Stimulated activated CD4-positive, alpha-beta T cell treated with anti-CD3 and anti-CD28 coated beads, TNF-alpha, amount 100 ng/mL, for 48 hours (primary cell): Measurements from ENCODE around the gene LARGE2.

ENCODE experiments used
- DNase-seq, 3 donors: peaks; one replicate each; pipeline ENCODE4 v3.0.0-alpha.2; 2020; ENCODE audit warnings: low read depth in 3 of 3

Gene LARGE2

DNA sequence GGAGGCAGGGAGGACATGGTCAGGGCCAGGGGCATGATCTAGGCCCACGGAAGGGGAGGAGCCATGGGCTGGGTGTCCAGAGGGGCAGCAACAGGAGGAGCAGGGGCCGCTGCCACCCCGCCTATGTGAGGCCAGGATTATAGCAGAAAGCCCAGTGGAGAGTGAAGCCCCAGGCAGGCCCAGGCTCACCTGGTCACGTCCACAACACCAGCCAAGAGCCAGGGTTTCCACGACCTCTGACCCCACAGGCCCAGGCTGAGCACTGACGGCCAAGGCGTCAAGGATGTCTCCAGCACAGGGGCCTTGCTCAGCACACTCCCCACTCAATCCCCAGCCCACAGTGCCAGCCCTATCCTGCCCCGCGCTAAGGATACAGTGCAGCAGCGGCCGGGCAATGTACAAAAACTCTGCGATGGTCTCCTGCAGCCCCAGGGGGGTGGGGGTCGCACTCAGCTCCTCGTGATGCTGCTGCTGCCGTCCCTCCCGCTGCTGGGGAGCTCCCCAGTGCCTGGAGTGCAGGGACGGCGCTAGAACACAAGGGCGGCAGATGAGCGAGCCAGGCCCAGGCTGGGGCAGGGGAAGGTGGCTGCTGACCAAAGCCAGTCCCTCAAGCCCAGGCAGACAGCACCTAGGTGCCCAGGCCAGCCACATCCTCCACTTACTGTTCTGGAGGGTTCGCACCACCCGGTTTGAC is 8.4 kb upstream of the LARGE2 start:
- no peak for DNase-seq

DNA sequence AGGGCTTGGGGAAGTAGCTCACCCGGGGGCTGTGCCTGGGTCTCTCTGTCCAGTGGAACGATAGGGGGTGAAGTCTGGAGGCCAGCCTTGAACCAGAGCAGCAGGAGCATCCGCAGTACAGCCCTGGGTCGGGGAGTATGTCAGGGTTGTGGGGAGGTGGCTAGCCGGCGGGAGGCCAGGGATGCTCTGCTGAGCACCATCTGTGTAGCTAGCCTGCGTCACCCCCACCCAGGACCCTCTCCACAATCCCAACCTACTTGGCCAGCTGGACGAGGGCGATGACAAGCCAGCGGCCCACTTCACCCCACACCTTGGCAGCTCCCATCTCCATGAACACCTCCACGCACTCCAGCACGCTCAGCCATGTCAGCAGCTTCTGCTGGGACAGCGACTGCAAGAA is 7.0 kb upstream of the LARGE2 start:
- no peak for DNase-seq

DNA sequence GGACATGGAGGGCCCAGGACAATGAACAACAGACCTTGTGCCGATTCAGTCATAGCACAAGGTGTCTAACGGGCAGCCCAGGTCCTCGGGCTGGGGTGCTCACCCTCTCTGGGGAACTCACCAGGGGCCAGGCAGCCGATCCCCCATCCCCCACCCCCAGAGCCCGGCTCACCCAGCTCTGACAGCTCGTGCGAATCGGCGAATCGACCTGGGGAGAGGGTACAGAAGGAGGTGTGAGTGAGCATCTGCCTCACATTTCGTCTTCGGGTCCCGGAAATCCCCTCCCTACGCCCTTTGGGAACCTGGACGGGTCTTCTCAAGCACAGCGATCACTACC is 5.2 kb upstream of the LARGE2 start:
- no peak for DNase-seq

DNA sequence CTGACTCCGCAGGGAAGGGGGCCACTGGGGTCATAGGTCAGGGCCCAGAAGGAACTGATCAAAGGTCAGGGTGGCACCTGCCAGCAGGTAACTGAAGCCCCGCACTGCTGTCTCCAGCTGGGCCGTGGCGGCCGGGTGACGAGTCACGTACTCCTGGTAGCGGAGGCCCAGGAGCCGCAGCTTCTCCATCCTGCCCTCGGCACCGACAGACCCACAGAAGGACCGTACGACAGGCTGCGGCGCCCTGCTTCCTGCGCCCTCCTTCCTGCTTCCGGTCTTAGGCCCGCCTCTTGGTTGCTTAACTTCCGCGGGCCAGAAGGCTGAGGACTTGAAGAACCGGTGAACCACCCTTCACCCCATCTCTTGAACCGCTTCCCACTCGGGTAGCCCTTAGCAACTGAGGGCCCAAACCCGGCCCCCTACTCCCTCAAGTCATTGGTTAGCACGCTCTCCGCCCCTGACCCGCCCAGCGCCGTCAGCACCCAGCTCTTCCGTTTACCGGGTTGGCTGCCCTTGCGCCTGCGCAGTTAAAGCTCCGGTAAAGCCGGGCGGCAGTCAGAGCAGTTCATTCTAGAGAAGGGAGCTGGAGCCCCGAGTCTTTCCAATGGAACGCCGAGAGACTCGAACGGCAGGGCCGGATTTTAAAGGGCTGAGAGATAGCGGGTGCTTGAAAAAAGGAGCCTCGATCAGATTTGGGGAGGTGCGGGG is 4.7 kb upstream of the LARGE2 start, which contains the start of gene PEX16:
TSS of gene PEX16 (minus strand) at position 255 of the 708 bp plus-strand sequence. CDS start at position 189, 66 bp downstream.
- DNase-seq, result peak; percentile 82 to 94 (median 91)

GRCh38 chr11:45918331-45918941 is 4.0 kb upstream of the LARGE2 start:
- DNase-seq, result peak; percentile 18 to 61 (median 40)

DNA sequence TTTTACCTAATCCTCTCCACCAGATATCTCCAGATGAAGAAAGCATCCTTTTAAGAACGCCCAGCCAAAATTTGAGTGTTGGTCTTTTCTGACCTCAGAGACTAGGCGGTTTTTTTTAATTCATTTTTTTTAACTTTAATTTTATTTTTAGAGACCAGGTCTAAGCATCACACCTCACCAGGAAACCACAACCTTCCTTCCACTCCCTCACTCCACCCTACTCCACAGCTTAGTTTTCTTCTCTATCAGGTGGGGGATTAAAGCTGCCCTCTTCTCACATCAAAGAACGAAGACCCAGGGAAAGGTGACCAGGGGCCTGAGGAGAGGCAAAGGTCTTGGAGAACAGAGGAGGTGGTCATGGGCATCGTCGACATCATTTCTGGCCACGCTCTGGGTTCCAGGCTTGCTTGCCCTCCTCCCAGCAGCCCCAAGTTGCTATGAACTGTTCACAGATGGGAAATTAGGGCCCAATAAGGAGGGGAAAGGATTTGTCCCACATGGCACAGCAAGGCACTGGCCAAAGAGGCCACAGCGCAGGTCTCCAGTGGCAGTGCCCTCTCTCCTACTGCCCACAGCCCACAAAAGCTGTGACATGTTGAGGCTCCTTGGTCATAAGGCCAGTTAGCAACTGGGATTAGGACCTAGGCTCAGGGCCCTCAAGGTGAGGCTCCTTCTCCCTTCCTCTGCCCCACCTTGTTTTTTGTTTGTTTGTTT is 3.3 kb upstream of the LARGE2 start:
- no peak for DNase-seq

GRCh38 chr11:45919806-45920530 is 2.5 kb upstream of the LARGE2 start:
- DNase-seq, result no peak

- no peak for DNase-seq
Observed at GRCh38 chr11:45920531-45921477, 1.7 kb upstream of the LARGE2 start.

DNA sequence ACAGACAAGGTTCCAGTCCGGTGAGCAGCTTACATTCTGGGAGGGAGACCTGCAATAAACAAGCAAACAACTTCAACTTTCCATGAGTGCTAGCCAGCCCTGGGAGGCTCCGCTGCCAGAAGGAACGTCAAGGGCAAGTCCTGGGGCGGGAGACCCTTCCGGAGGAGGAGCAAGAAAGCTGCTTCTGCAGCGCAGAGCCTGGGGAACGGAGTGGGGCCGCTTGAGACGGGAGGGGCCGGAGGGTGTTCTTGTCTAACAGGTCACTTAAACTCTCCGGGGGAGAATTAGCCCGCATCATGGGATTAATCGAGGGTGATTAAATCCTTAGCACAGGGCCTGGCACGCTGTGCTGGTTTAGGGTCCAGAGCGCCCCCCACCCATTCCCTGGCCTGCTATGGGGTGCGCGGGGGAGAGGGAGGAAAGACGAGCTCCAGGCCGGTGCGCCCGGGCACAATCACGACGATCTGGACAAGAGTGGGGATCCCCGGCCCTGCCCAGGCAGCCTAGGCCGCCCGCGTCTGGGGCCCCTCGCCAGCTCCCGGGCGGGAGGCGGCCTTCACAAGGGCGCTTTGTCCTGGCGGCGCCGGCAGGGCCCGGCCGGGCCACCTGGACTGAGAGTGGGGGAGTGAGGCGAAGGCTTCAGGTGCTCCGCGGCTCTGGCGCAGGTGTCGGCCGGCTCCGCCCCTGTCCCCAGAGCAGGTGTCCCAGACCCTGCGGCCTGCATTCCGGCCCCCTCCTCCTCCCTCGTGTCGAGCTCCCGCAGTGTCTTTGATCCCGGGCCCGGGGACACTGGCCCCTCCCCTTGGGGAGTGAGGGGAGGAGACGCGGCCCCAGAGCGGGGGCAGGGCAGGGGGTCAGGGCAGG is 663 bp upstream of the LARGE2 start:
- no peak for DNase-seq

- no peak for DNase-seq
Observed at GRCh38 chr11:45924036-45924915, 1.8 kb downstream of the LARGE2 start.

- DNase-seq, result no peak
Observed at GRCh38 chr11:45924927-45925326, 2.5 kb downstream of the LARGE2 start.

DNA sequence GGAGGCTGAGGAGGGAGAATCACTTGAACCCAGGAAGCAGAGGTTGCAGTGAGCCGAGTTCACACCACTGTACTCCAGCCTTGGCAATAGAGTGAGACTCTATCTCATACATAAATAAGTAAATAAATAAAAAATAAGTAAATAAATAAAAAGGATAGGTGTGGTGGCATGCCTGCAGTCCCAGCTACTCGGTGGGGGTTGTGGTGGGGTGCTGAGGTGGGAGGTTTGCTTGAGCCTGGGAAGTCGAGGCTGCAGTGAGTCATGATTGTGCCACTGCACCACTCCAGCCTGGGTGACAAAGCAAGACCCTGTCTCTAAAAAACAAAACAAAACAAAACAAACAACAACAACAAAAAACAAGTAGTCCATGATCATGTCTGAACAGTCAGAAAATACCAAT is 3.1 kb downstream of the LARGE2 start:
- DNase-seq, result no peak

GRCh38 chr11:45926001-45926401 is 3.5 kb downstream of the LARGE2 start:
- no peak for DNase-seq

DNA sequence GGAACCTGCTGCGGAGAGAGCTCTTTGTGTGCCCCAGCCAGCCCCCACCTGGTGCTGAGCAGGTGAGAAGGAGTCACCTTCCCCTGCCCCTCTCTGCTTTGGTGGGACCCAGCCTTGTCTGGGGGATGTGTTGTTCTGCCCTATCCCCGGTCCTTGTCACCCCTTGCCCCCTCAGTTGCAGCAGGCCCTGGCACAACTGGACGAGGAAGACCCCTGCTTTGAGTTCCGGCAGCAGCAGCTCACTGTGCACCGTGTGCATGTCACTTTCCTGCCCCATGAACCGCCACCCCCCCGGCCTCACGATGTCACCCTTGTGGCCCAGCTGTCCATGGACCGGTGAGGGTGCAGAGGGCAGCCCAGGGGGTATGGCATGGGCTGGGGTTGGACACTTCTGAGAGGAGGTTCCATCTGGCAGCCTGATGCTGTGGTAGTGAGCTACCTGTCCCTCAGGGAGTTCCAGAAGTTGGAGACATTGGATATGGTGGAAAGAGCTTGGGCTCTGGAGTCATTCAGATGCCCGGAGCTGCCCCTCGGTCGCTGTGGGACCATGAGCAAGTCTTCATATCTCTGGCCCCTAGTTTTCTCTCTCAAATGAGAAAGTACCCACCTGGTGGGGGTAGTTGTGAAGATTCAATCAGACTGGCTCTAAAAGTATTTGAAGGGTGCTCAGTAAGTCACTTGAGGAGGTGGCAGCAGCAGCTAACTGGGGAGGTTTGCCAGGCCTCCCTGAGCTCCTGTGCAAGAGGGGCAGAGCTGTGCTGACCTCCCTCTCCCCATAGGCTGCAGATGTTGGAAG is 4.3 kb downstream of the LARGE2 start:
- no peak for DNase-seq

GRCh38 chr11:45927332-45927683 is 4.9 kb downstream of the LARGE2 start:
- no peak for DNase-seq

DNA sequence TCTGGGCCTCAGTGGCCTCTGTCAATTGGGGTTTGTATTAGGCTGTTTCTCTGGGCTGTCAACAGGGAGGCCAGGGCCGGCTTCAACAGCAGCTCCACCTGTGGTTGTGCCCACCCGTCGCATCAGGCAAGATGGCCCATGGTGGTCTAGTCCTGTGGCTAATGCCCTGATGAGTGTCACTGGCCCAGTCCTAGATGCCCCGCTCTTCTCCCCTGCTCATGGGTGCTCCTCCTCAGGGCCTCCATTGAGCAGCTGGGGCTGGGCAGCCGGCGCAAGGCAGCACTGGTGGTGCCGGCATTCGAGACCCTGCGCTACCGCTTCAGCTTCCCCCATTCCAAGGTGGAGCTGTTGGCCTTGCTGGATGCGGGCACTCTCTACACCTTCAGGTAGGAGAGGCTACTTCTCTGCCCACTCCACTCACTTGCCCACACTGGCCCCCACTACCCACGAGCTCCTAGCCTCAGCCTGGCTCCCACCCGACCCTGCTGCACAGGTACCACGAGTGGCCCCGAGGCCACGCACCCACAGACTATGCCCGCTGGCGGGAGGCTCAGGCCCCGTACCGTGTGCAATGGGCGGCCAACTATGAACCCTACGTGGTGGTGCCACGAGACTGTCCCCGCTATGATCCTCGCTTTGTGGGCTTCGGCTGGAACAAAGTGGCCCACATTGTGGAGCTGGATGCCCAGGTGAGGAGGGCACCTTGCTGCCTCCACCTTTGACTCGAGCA is 5.4 kb downstream of the LARGE2 start:
- DNase-seq, result no peak

DNA sequence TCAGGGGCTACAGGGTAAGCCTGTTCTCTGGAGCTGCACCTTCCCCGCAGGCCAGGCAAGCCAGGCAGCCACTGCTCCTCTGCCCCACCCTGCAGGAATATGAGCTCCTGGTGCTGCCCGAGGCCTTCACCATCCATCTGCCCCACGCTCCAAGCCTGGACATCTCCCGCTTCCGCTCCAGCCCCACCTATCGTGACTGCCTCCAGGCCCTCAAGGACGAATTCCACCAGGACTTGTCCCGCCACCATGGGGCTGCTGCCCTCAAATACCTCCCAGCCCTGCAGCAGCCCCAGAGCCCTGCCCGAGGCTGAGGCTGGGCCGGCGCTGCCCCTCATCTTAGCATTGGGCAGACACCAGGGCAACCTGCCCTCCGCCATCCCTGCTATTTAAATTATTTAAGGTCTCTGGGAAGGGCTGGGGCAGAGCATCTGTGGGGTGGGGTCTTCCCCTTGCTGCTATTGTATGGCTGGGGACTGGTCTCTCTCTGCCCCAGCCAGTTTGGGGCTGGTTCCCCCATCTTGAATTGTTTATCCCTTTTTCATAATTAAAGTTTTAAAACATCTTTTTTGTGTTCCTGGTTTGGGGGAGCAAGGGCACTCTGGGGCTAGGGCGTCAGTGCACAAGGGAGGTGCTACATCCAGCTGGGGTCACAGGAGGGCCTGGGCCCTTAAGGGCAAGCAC is 6.2 kb downstream of the LARGE2 start:
- no peak for DNase-seq
